Tibial artery (tissue), 4 donors: ENCODE results near the gene ZNHIT3.
"Not testable (repeated sequence)": the region's sequence is repeated elsewhere in the genome, so short reads cannot be mapped to it uniquely, and the experiment has no call there.

ENCODE experiments used
- DNase-seq, 2 donors: peaks; one replicate each; pipeline ENCODE4 v3.0.0-alpha.2; 2019
- H3K27ac ChIP-seq, 2 donors: fragments of 200-600 bp; sonication (generic) in 1 of 2; 1 replicate in 1 of 2; 2 replicates in 1 of 2; pipeline ENCODE4 v1.5.1; 2018 to 2019; ENCODE audit warnings: mild to moderate bottlenecking in 1 of 2
- H3K27me3 ChIP-seq, 2 donors: fragments of 200-600 bp; sonication (generic) in 1 of 2; one replicate each; pipeline versions ENCODE4 v1.5.1 to v1.6.0; 2016 to 2019
- H3K36me3 ChIP-seq, 3 donors: fragments of 200-600 bp; sonication (generic) in 2 of 3; one replicate each; pipeline ENCODE4 v1.5.1; 2016 to 2019; ENCODE audit warnings: mild to moderate bottlenecking in 2 of 3
- H3K4me1 ChIP-seq, 4 donors: fragments of 200-600 bp; sonication (generic) in 2 of 4; 1 replicate in 3 of 4; 2 replicates in 1 of 4; pipeline ENCODE4 v1.5.1; 2016 to 2019
- H3K4me3 ChIP-seq, 2 donors: fragments of 200-600 bp; sonication (generic) in 1 of 2; 1 replicate in 1 of 2; 2 replicates in 1 of 2; pipeline ENCODE4 v1.5.1; 2018 to 2019; ENCODE audit warnings: mild to moderate bottlenecking in 2 of 2
- H3K9me3 ChIP-seq, 3 donors: fragments of 200-600 bp; sonication (generic) in 1 of 3; one replicate each; pipeline ENCODE4 v1.5.1; 2016 to 2019
- intact Hi-C: fragments of 100-400 bp; cut with DNase I; formaldehyde crosslinking; loops from one replicate; pipeline ENCODE4 v1.15.0; 2023; ENCODE audit warnings: low total_unique reads
- TF ChIP-seq, protein P1 (sequence below), 2 experiments: fragments of 200-600 bp in 1 of 2; fragments of 450-650 bp in 1 of 2; IDR thresholded peaks; one replicate each; pipeline ENCODE4 v1.5.1; 2017 to 2019; ENCODE audit warnings: antibody characterized with exemption in 2 of 2, mild to moderate bottlenecking in 1 of 2, moderate library complexity in 1 of 2

Gene ZNHIT3

DNA sequence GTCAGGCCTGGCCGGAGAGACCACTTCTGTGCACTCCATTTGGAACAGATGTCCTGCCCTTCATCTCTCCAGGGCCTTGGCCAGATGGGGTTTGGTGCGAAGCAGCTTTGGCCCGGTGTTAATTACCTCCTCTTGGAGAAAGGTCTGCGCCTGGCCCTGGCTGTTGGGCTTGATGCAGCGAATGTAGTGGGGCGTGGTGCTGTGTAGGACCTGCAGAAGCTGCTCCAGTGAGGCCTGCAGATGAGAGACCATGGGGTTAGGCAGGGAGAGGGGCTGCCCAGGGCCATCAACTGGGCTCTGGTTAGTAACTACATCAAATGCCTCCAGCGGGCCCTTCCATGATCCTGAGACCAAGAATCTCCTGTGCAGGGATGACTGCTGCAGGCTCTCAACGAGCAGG is 18.7 kb downstream of the ZNHIT3 start:
- intact Hi-C loops, result no loop called here
- H3K27me3 ChIP-seq, result no peaks in the 10 kb centered on the region
- H3K27ac ChIP-seq, result no peak overlapping the region
- H3K36me3 ChIP-seq, result peaks cover 18 to 91% (median 69%) of the 10 kb centered on the region in 3 donors
- no peaks in the 10 kb centered on the region for H3K9me3 ChIP-seq
- no peak overlapping the region for H3K4me3 ChIP-seq
- TF ChIP-seq, protein P1, sequence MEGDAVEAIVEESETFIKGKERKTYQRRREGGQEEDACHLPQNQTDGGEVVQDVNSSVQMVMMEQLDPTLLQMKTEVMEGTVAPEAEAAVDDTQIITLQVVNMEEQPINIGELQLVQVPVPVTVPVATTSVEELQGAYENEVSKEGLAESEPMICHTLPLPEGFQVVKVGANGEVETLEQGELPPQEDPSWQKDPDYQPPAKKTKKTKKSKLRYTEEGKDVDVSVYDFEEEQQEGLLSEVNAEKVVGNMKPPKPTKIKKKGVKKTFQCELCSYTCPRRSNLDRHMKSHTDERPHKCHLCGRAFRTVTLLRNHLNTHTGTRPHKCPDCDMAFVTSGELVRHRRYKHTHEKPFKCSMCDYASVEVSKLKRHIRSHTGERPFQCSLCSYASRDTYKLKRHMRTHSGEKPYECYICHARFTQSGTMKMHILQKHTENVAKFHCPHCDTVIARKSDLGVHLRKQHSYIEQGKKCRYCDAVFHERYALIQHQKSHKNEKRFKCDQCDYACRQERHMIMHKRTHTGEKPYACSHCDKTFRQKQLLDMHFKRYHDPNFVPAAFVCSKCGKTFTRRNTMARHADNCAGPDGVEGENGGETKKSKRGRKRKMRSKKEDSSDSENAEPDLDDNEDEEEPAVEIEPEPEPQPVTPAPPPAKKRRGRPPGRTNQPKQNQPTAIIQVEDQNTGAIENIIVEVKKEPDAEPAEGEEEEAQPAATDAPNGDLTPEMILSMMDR (IDR thresholded peaks at IDR 0.05), result no peak
- H3K4me1 ChIP-seq, result no peaks in the 10 kb centered on the region
- DNase-seq, result no peak

DNA sequence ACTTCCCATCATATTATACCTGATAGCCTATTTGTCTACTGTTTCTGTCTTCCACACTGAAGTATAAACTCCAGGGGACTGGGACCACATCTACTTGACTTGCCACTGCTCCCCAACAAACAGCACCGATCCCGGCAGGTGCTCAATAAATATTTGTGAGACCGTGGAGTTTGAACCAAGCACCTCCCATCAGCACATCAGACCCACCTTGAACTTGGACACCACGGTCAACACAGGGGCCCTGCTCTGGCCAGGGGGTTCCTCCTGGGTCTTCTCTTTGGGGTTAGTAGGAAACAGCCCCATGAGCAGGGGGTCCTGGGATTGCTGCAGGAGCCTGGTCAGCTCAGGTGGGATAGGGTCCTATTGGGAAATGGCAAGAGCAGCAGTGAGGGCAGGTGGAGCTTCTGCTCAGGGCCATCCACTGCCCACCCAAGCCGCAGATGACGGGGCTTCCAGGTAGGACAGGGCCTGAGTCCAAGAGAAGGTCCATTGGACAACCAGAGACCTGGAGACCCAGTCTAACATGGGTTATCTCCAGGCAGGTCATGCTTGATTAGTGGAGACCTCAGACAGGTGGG is 19.9 kb downstream of the ZNHIT3 start:
- Histone ChIP-seq H3K9me3 (no peaks in the 10 kb centered on the region), H3K36me3 (peaks cover 18 to 92% (median 61%) of the 10 kb centered on the region in 3 donors)

DNA sequence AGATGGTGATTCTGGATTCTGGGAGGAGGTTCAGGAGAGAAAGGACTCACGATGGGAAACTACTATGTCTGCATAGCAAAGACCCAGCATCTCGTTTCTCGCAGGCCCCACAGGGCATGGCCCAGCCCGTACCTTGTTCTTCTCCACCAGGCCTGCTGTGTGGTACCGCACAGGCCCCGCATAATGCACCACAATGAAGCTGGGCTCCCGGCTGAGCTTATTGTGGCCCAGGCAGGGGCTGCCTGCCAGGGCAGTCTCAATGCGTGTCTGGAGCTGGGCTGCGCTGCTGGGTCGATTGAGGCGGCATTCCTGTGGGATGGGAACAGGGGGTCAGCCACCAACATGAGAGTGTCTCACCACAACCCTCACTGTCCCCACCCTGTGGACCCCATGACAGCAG is 20.4 kb downstream of the ZNHIT3 start:
- DNase-seq, result no peak
- H3K27me3 ChIP-seq, result no peaks in the 10 kb centered on the region
- H3K36me3 ChIP-seq, result peaks cover 18 to 95% (median 61%) of the 10 kb centered on the region in 3 donors
- no peak overlapping the region for H3K27ac ChIP-seq
- no peak overlapping the region for H3K4me3 ChIP-seq
- no peaks in the 10 kb centered on the region for H3K9me3 ChIP-seq
- TF ChIP-seq, protein P1 (IDR thresholded peaks at IDR 0.05), result no peak
- intact Hi-C loops, result no loop called here
- H3K4me1 ChIP-seq, result no peaks in the 10 kb centered on the region

More for the DNA sequence above, 19.9 kb downstream of the ZNHIT3 start:
- Histone ChIP-seq H3K27ac (no peak overlapping the region), H3K4me1 (no peaks in the 10 kb centered on the region), H3K27me3 (no peaks in the 10 kb centered on the region), H3K4me3 (no peak overlapping the region)
- no peak for DNase-seq
- TF ChIP-seq, protein P1 (IDR thresholded peaks at IDR 0.05), result no peak
- intact Hi-C loops, result no loop called here

DNA sequence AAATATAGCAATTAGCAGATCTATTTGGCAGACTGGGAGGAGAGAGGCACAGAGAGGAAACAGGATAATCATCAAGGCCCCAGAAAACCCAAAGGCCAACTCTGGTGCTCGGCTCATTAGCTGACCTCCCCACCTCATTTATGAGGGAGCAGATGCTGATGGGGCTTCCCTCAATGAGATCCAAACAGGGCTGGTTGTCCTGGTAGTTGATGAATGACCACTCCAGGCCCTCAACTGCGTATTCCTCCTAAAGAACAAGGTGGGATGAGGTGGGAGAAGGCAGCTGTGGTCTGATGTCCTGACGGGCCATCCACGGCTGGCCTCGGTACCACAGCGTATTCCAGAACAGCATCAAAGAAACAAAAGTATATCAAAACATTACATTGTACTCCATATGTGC is 20.8 kb downstream of the ZNHIT3 start:
- no peaks in the 10 kb centered on the region for H3K4me1 ChIP-seq
- no peak for DNase-seq
- H3K4me3 ChIP-seq, result no peak overlapping the region
- no peaks in the 10 kb centered on the region for H3K9me3 ChIP-seq
- intact Hi-C loops, result no loop called here
- no peak overlapping the region for H3K27ac ChIP-seq
- H3K27me3 ChIP-seq, result no peaks in the 10 kb centered on the region
- TF ChIP-seq, protein P1 (IDR thresholded peaks at IDR 0.05), result no peak
- peaks cover 18 to 95% (median 61%) of the 10 kb centered on the region in 3 donors for H3K36me3 ChIP-seq

DNA sequence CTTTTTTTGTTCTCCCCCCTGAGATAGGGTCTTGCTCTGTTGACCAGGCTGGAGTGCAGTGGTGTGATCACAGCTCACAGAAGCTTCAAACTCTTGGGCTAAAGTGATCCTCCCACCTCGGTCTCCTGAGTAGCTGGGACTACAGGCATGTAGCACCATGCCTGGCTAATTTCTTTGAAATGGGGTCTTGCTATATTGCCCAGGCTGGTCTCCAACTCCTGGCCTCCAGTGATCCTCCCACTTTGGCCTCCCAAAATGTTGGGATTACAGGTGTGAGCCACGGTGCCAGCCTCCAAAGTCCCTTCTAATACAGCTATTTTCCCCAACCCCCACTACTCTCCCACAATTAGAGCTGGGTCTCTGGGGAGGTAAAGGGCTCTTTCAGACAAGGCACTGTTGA is 22.0 kb downstream of the ZNHIT3 start:
- H3K9me3 ChIP-seq, H3K27ac ChIP-seq, H3K27me3 ChIP-seq, H3K4me3 ChIP-seq, DNase-seq, intact Hi-C loops, H3K4me1 ChIP-seq: not testable (repeated sequence)
- peaks cover 13 to 96% (median 58%) of the 10 kb centered on the region in 3 donors for H3K36me3 ChIP-seq

DNA sequence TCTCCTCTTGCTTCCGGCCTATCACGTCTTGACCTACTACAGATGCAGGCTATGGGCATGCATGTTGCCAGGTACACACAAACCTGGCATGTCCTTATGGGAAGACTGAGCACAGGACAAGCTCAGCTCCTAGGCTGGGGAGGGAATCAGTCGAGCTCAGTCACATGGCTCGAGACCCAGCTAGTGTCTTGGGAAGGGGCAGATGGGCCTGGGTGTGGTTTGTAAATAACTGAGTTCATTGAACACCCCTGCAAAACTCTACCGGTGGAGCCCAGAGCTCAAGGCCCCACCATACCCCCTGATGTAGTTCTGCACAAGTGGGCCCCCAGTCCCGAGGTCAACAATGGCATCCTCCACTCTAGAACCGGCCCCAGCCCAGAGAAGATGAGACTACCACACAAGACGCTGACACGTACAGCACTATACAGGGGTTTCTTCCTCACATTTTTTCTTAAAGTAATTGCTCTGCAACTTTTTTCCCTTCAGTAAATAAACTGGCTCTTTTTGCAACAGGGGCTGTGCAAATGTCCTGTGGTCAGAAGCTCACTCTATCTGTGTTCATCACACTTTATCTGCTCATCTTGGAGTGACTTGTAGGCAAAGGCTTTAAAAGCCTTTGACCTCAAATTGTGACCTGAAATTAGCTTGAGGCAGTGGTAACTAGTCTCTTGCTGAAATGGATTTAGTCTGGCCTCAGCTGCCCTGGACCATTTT is 22.9 kb downstream of the ZNHIT3 start:
- TF ChIP-seq, protein P1 (IDR thresholded peaks at IDR 0.05), result no peak
- no peaks in the 10 kb centered on the region for H3K9me3 ChIP-seq
- H3K4me3 ChIP-seq, result no peak overlapping the region
- no peak overlapping the region for H3K27ac ChIP-seq
- H3K27me3 ChIP-seq, result no peaks in the 10 kb centered on the region
- peaks cover 13 to 96% (median 55%) of the 10 kb centered on the region in 3 donors for H3K36me3 ChIP-seq
- no peak for DNase-seq
- intact Hi-C loops, result no loop called here
- no peaks in the 10 kb centered on the region for H3K4me1 ChIP-seq
